NCI-H1930 (cell line): ENCODE measurements around the gene PCDH10.

Source experiments
- DNase-seq, 2 experiments: peaks; one replicate each; lab custom pipeline; 2025; lab: John Stamatoyannopoulos, UW

PCDH10 gene

GRCh38 chr4:133150486-133151340 is 1.6 kb downstream of the PCDH10 start:
- no peak for DNase-seq

GRCh38 chr4:133151341-133151690 is 2.2 kb downstream of the PCDH10 start:
- DNase-seq: peak; percentile 36 to 63

- DNase-seq: peak; percentile 66 to 68
Measured at GRCh38 chr4:133151691-133152329, 2.7 kb downstream of the PCDH10 start.

- peak; percentile 9 to 32 for DNase-seq
Measured at GRCh38 chr4:133152330-133152821, 3.3 kb downstream of the PCDH10 start.

- no peak for DNase-seq
Measured at GRCh38 chr4:133152831-133153481, 3.9 kb downstream of the PCDH10 start.

GRCh38 chr4:133154725-133155124 is 5.6 kb downstream of the PCDH10 start:
- no peak for DNase-seq

GRCh38 chr4:133156096-133156495 is 7.0 kb downstream of the PCDH10 start:
- no peak for DNase-seq

GRCh38 chr4:133156556-133156955 is 7.5 kb downstream of the PCDH10 start:
- no peak for DNase-seq

GRCh38 chr4:133157460-133158160 is 8.5 kb downstream of the PCDH10 start:
- DNase-seq: no peak

- no peak for DNase-seq
Measured at GRCh38 chr4:133160853-133161252, 11.8 kb downstream of the PCDH10 start.

GRCh38 chr4:133161570-133162295 is 12.6 kb downstream of the PCDH10 start:
- DNase-seq: no peak

GRCh38 chr4:133162941-133163340 is 13.8 kb downstream of the PCDH10 start:
- DNase-seq: no peak

GRCh38 chr4:133178956-133179355 is 29.9 kb downstream of the PCDH10 start:
- DNase-seq: no peak

- DNase-seq: no peak
Measured at GRCh38 chr4:133186210-133186609, 37.1 kb downstream of the PCDH10 start.

GRCh38 chr4:133186845-133187244 is 37.8 kb downstream of the PCDH10 start:
- DNase-seq: no peak

GRCh38 chr4:133188433-133189146 is 39.5 kb downstream of the PCDH10 start:
- no peak for DNase-seq

GRCh38 chr4:133189147-133189517 is 40.0 kb downstream of the PCDH10 start:
- DNase-seq: no peak

- DNase-seq: no peak
Measured at GRCh38 chr4:133190098-133190497, 41.0 kb downstream of the PCDH10 start.

- DNase-seq: no peak
Measured at GRCh38 chr4:133208694-133209285, 59.7 kb downstream of the PCDH10 start.

- DNase-seq: no peak
Measured at GRCh38 chr4:133233922-133234321, 84.8 kb downstream of the PCDH10 start.
